Body of pancreas (tissue), 4 donors: ENCODE data around the gene GLIS1. TPM values are rescaled to one million over a fixed set of nuclear protein-coding genes. Genes with fewer than 3 reads are reported as not detected.

Experiments
- ATAC-seq: fragments of 150-250 bp; one replicate; pipeline ENCODE4 v1.9.1; 2016
- DNase-seq, 4 donors: peaks; one replicate each; pipeline ENCODE4 v3.0.0-alpha.2; 2019
- H3K27ac ChIP-seq, 4 donors: fragments of 200-600 bp; sonication (generic); 1 replicate in 3 of 4; 2 replicates in 1 of 4; pipeline versions ENCODE4 v1.5.1 to v1.6.1; 2016 to 2019; ENCODE audit warnings: mild to moderate bottlenecking in 1 of 4, mixed read lengths in 1 of 4, moderate library complexity in 1 of 4
- H3K27me3 ChIP-seq, 2 donors: fragments of 200-600 bp; sonication (generic); one replicate each; pipeline ENCODE4 v1.6.0; 2016; ENCODE audit warnings: mild to moderate bottlenecking in 1 of 2
- H3K36me3 ChIP-seq, 2 donors: fragments of 200-600 bp; sonication (generic); replicated peaks in 1 of 2; 2 replicates each; pipeline ENCODE4 v1.5.1; 2016; ENCODE audit warnings: low read depth in 2 of 2; ENCODE audit not compliant: insufficient read depth in 1 of 2
- H3K4me1 ChIP-seq: fragments of 200-600 bp; sonication (generic); one replicate; pipeline ENCODE4 v1.6.0; 2016
- H3K4me3 ChIP-seq, 2 donors: fragments of 200-600 bp; sonication (generic); 1 replicate in 1 of 2; 2 replicates in 1 of 2; pipeline ENCODE4 v1.5.1; 2016 to 2019
- H3K9me3 ChIP-seq, 3 donors: fragments of 200-600 bp; sonication (generic); 1 replicate in 2 of 3; 2 replicates in 1 of 3; pipeline ENCODE4 v1.5.1; 2016
- CTCF ChIP-seq, 7 experiments: fragments of 450-650 bp in 4 of 7; fragments of 200-600 bp in 3 of 7; sonication (generic) in 3 of 7; IDR thresholded peaks; one replicate each; pipeline ENCODE4 v1.5.1; 2016 to 2019; ENCODE audit warnings: antibody characterized with exemption in 7 of 7
- POLR2A ChIP-seq, 3 donors: fragments of 450-650 bp; IDR thresholded peaks; one replicate each; pipeline ENCODE4 v1.6.1; 2016; ENCODE audit warnings: antibody characterized with exemption in 3 of 3, mild to moderate bottlenecking in 2 of 3
- WGBS, 2 donors: methylation state at CpG; one replicate each; pipeline ENCODE4 v1.1.5; 2017; 5-methylcytosine and 5-hydroxymethylcytosine counted together
- intact Hi-C: fragments of 100-400 bp; cut with DNase I; formaldehyde crosslinking; loops from one replicate; pipeline ENCODE4 v1.15.1; 2023
- total RNA-seq, 2 donors: library from RNA; depleted of rRNA; stranded (reverse); fragments of >200 nt; gene quantifications; one replicate each; pipeline ENCODE4 v1.1.0, GENCODE V29; 2016

GLIS1 gene
- total RNA-seq, 2 donors from 2014 or later, result 0.33 TPM; not detected in 1

- H3K36me3 ChIP-seq, result no peaks in the 10 kb centered on the region
- no peak for ATAC-seq
- H3K27ac ChIP-seq, result no peak overlapping the region
- intact Hi-C loops, result no loop called here
- no peak overlapping the region for H3K4me3 ChIP-seq
- no peaks in the 10 kb centered on the region for H3K4me1 ChIP-seq
- 79 to 84% methylated on average over 6 to 11 of the region's 11 CpGs for WGBS, 2 donors
- TF ChIP-seq POLR2A (IDR thresholded peaks at IDR 0.05) (no peak), CTCF (IDR thresholded peaks at IDR 0.05) (no peak)
- no peaks in the 10 kb centered on the region for H3K27me3 ChIP-seq
- no peaks in the 10 kb centered on the region for H3K9me3 ChIP-seq
- no peak for DNase-seq
Measured at GRCh38 chr1:53589043-53589887, 149.7 kb downstream of the GLIS1 start.

GRCh38 chr1:53588053-53588779, 150.7 kb downstream of the GLIS1 start:
- Histone ChIP-seq H3K27me3 (no peaks in the 10 kb centered on the region), H3K9me3 (no peaks in the 10 kb centered on the region), H3K4me1 (peaks cover 2% of the 10 kb centered on the region), H3K36me3 (no peaks in the 10 kb centered on the region), H3K27ac (no peak overlapping the region), H3K4me3 (no peak overlapping the region)
- no peak for ATAC-seq
- DNase-seq, result no peak
- 69 to 73% methylated on average over 6 of the region's 6 CpGs for WGBS, 2 donors
- intact Hi-C loops, result no loop called here
- TF ChIP-seq POLR2A (IDR thresholded peaks at IDR 0.05) (no peak), CTCF (IDR thresholded peaks at IDR 0.05) (no peak)

- H3K36me3 ChIP-seq, result no peaks in the 10 kb centered on the region
- DNase-seq, result no peak
- no peak overlapping the region for H3K27ac ChIP-seq
- no peaks in the 10 kb centered on the region for H3K9me3 ChIP-seq
- no peak overlapping the region for H3K4me3 ChIP-seq
- H3K27me3 ChIP-seq, result no peaks in the 10 kb centered on the region
- H3K4me1 ChIP-seq, result peaks cover 10% of the 10 kb centered on the region
- intact Hi-C loops, result no loop called here
- no peak for ATAC-seq
- TF ChIP-seq CTCF (IDR thresholded peaks at IDR 0.05), result no peak
- TF ChIP-seq POLR2A (IDR thresholded peaks at IDR 0.05), result no peak
- 51 to 62% methylated on average over 4 of the region's 4 CpGs for WGBS, 2 donors
Measured at GRCh38 chr1:53587252-53587988, 151.5 kb downstream of the GLIS1 start.

GRCh38 chr1:53586765-53587164, 152.2 kb downstream of the GLIS1 start:
- no peaks in the 10 kb centered on the region for H3K9me3 ChIP-seq
- 58 to 80% methylated on average over 2 of the region's 2 CpGs for WGBS, 2 donors
- intact Hi-C loops, result no loop called here
- H3K27ac ChIP-seq, result no peak overlapping the region
- peaks cover 16% of the 10 kb centered on the region for H3K4me1 ChIP-seq
- no peak overlapping the region for H3K4me3 ChIP-seq
- ATAC-seq, result no peak
- no peaks in the 10 kb centered on the region for H3K27me3 ChIP-seq
- H3K36me3 ChIP-seq, result no peaks in the 10 kb centered on the region
- DNase-seq, result no peak
- TF ChIP-seq POLR2A (IDR thresholded peaks at IDR 0.05), result no peak
- no peak for TF ChIP-seq CTCF (IDR thresholded peaks at IDR 0.05)
